Activated T-helper 1 cell treated with anti-CD3 and anti-CD28 coated beads, Interleukin-2, amount 50 U/mL, for 16 hours (primary cell): ENCODE data around the gene PDPK1.
"Not testable (repeated sequence)": the region's sequence is repeated elsewhere in the genome, so short reads cannot be mapped to it uniquely, and the experiment has no call there.

Experiments used
- DNase-seq, 2 donors: peaks; one replicate each; pipeline ENCODE4 v3.0.0-alpha.2; 2020; ENCODE audit warnings: low read depth in 1 of 2, low spot score in 1 of 2

The PDPK1 gene

DNA sequence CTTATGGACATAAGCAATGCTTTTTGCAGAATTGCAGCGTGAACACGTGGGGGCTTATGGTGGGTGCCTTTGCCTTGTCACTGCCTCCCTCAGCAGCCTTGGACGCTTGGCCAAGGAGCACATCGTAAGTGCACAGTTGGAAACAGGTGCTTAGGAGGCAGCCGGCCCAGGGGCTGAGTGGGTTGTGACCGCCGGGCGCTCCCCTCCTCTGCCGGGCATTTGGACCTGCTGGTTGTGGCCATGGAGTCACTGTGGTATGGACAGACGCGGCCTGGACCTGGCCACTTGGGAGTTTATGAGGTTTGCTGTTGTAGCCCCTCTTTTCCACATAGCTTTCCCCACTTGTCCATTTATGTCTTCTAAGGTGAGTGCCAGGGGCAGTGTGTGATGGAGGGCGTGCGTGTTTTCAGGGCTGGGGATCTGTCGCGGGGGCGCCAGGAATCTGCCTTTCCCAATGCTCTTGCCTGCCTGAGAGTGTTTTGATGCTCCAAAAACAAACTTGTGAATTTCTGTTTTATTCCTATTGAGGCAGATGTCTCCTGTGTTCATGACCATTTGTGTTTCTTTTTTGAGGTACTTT is 49.2 kb downstream of the PDPK1 start:
- DNase-seq, result no peak

- DNase-seq, result no peak
These were observed 50.2 kb downstream of the PDPK1 start for GRCh38 chr16:2587891-2588565.

- DNase-seq, result no peak
These were observed 53.8 kb downstream of the PDPK1 start for GRCh38 chr16:2591476-2592240.

DNA sequence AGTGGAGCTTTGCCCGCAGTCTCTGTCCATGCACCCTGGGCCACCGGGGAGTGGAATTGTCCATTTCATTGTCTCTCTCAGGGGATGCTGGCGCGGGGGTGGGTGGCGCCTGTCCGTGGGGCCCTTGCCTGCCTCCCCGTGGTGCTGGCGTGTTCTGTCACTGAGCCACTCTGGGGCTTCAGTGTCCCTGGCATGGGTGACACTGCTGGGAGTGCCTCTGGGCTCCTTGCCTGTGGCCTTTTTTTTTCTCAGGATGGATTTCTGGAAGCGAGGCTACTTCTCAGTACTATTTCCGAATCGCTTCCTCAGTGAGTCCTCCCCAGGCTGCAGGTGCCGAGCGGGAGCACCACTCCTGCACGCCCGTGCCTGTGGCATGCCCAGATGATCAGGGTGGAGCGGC is 55.0 kb downstream of the PDPK1 start:
- no peak for DNase-seq

- no peak for DNase-seq
These were observed 57.8 kb downstream of the PDPK1 start for GRCh38 chr16:2595393-2596205.

DNA sequence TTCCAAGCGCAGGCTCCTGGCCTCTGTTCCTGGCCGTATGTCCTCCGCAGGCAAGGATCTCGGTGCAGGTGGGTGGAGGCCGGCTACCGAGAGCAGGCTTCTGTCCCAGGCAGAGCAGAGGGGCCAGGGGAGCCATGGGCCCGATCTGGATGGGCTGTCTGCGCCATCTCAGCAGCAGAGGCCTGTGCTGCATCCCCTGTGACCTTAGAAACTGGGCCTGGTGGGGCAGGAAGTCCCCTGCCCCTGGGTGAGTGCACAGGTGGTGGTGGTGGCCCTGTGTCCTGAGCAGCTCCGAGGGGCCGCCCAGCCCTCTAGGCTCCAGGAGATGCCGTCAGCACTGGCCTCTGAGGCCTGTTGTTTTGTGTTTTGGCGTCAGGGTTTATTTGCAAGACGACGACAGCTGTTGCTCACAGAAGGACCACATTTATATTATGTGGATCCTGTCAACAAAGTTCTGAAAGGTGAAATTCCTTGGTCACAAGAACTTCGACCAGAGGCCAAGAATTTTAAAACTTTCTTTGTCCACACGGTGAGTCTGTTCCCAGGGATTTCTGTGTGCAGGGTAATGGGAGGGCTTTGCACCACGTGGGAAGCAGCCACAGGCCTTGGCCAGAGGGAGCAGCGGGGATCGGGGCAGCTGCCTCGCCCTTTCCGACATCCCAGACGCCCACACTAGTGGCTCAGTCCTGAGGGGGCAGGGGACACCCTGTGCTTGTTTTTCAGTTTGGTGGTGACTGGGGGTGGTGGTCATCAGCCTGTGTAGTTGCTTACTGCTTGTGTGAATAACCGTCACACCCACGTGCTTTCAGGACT is 59.1 kb downstream of the PDPK1 start:
- DNase-seq, result no peak

DNA sequence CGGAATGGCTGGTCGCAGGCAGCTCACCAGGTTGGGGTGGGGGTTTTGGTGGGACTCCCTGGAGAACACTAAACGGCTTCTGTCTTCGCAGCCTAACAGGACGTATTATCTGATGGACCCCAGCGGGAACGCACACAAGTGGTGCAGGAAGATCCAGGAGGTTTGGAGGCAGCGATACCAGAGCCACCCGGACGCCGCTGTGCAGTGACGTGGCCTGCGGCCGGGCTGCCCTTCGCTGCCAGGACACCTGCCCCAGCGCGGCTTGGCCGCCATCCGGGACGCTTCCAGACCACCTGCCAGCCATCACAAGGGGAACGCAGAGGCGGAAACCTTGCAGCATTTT is 59.7 kb downstream of the PDPK1 start:
- DNase-seq, result no peak

DNA sequence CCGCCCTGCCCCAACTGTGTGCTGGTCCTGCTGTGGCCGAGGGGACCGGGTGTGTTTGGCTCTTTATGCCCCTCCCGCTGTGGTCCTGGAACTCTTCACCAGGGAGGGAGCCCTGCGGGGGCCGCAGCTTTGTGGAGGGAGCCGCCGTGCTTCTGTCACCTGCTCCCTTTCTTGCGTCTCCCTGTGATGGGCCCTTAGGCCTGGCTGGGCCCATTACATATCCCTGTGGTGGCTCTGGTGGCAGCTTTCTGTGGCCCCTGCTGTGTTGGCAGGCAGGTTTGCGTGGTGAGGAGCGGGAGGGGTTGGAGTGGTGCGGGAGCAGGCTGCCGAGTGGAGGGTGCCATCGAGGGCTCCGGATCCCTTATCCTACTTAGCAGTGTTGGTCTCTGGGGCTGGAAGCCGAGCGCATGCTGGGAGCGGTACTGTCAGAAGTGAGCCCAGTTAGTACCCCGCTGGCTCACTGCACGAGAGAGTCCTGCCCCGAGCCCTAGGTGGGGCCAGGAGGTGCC is 60.4 kb downstream of the PDPK1 start:
- no peak for DNase-seq

GRCh38 chr16:2598723-2599122 is 60.9 kb downstream of the PDPK1 start:
- DNase-seq, result no peak

DNA sequence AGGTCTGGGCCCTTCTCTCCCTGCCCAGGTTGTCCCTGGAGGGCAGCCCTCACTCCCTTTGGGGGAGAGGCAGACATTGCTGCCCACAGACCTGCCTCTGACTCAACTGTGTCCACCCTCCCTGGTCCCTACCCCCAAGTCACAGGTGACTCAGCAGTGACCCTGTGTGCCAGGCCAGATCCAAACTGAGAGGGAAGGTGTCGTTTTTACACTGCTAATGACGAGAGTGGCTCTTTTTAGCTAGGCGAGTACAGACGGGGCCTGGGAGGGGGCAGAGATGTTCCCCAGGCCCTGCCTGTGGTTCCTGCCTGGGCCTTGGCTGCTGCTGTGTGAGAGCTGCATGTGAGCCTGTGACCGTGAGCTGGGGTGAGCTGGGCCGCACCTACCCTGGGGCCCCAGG is 61.3 kb downstream of the PDPK1 start:
- DNase-seq, result not testable (repeated sequence)

DNA sequence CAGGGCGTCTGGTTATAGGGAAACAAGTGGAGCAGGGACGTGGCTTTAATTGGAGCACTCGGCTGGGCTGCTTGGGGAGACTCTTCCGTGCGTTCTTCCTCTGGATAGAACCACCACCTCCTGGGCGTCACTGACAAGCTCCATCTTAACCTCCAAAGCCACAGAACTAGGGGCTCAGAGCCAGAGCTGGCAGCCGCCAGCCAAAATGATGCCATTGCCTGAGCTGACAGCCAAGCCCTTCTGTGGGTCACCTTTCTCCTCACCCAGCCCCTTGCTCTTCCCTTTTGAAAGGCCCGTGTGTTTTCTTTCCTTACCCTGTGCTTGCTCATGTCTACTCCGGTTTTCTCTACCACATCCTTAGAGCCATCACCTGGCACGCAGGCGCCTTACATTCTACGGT is 62.0 kb downstream of the PDPK1 start:
- not testable (repeated sequence) for DNase-seq

GRCh38 chr16:2601301-2602025 is 63.6 kb downstream of the PDPK1 start:
- not testable (repeated sequence) for DNase-seq

GRCh38 chr16:2602175-2602574 is 64.4 kb downstream of the PDPK1 start:
- DNase-seq, result not testable (repeated sequence)

GRCh38 chr16:2603165-2604015 is 65.6 kb downstream of the PDPK1 start:
- DNase-seq, result peak; percentile 65 to 72

GRCh38 chr16:2604016-2604369 is 66.2 kb downstream of the PDPK1 start:
- DNase-seq, result not testable (repeated sequence)

DNA sequence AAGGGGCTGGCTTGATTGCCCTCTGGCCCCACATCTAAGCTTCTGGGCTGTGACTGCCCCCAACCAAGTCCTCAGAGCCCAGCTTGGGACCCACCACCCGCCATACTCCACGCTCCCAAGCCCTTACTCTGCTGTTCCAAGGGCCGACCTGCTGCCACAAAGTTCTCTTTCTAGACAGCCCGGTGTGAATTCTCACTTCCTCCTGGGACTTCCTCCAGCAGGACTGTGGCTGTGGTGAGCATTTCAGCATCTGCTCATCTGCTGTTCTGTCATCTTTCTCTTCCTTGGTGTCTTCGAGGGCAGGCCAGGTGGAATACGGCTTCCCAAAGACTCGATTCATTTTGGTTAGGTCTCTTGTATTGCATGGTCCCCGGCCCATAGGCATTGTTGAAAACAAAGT is 69.0 kb downstream of the PDPK1 start:
- DNase-seq, result not testable (repeated sequence)

- DNase-seq, result not testable (repeated sequence)
These were observed 71.5 kb downstream of the PDPK1 start for GRCh38 chr16:2609345-2609744.

DNA sequence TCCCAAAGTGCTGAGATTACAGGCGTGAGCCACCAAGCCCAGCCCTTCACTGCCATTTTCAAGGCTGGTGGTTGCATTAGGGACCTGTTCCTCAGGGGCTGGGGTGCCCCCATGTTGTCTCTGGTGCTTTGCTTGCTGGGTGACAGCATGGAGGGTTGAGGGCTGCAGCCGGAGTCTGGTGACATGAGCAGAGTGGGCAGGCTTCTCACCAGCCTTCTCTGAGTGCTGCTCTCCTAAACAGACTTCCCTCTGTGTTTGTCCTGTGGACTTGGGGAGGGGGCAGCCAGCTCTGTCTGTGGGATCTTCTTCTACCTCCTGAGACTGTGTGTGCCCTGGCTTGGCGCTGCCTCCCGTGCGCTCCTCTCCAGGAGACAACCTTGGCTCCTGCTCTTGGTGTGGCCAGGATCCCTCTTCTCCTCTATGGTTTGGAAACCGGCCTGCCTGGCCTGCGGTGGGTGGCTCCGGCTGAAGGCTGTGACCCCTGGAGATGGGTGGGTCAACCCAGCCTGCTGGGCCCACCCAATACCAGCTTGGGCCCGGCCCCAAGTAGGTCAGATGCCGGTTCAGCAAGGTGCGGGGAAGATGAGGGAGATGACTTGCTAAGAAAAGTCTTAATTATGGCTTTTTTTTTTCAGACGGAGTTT is 72.1 kb downstream of the PDPK1 start:
- DNase-seq, result no peak
